HepG2 (cell line): Measurements from ENCODE around the gene TADA2B. TPM values are rescaled to one million over a fixed set of nuclear protein-coding genes. Genes with fewer than 3 reads are reported as not detected.

Experiments
- ATAC-seq: fragments of 200-7000 bp; cut with Tn5 transposase; 3 replicates; pipeline ENCODE4 v1.9.1; 2020; ENCODE audit warnings: mild to moderate bottlenecking, moderate library complexity
- BruUV-seq: library from RNA; stranded (reverse); fragments of 400-500 nt; replicated peaks from 2 replicates; lab custom pipeline; 2021; lab: Mats Ljungman, UMichigan
- CTCF ChIA-PET: fragments of 300-600 bp; formaldehyde crosslinking; extraction: SDS; loops from one replicate; lab custom pipeline; 2021; ENCODE audit warnings: low total read pairs, inconsistent platforms, low intra/inter-chr PET ratio; lab: Yijun Ruan, JAX
- POLR2A ChIA-PET: fragments of 350-600 bp; sonication (Branson Sonifier 250); formaldehyde crosslinking; loops from one replicate; lab custom pipeline; 2020; ENCODE audit warnings: antibody characterized with exemption, inconsistent platforms; lab: Yijun Ruan, JAX
- DNase-seq: peaks from one replicate; pipeline ENCODE4 v3.0.0-alpha.2; 2015; ENCODE audit warnings: low spot score
- FAIRE-seq: peaks from 3 replicates; lab custom pipeline; 2011; peaks lifted over from hg19 to GRCh38; lab: Jason Lieb, UNC
- H2AFZ ChIP-seq: one replicate; pipeline ENCODE4 v1.6.1; 2011; ENCODE audit warnings: low read length, inconsistent platforms
- H3K27ac ChIP-seq: fragments of 300-600 bp; 3 replicates; pipeline ENCODE4 v1.8.0; 2011; ENCODE audit warnings: mixed run types, mild to moderate bottlenecking, mixed read lengths, low read length, inconsistent platforms; ENCODE audit not compliant: insufficient read depth; ENCODE audit errors: extremely low read length
- H3K27me3 ChIP-seq, 2 experiments: fragments of 200-600 bp in 1 of 2; 2 replicates in 1 of 2; 3 replicates in 1 of 2; pipeline versions ENCODE4 v1.6.0 to v1.8.0; 2011; ENCODE audit warnings: low read length in 2 of 2, mild to moderate bottlenecking in 2 of 2, moderate library complexity in 2 of 2, inconsistent platforms in 1 of 2; ENCODE audit not compliant: insufficient read depth in 2 of 2, control insufficient read depth in 1 of 2
- H3K36me3 ChIP-seq, 2 experiments: fragments of 200-600 bp in 1 of 2; replicated peaks in 1 of 2; 2 replicates in 1 of 2; 3 replicates in 1 of 2; pipeline versions ENCODE4 v1.5.1 to v1.8.0; 2011; ENCODE audit warnings: low read length in 2 of 2, inconsistent platforms in 1 of 2; ENCODE audit not compliant: insufficient read depth in 2 of 2, control insufficient read depth in 1 of 2
- H3K4me1 ChIP-seq: 2 replicates; pipeline ENCODE4 v1.5.1; 2012; ENCODE audit warnings: low read length, inconsistent platforms; ENCODE audit not compliant: insufficient read depth
- H3K4me2 ChIP-seq: 2 replicates; pipeline ENCODE4 v1.6.0; 2011; ENCODE audit warnings: low read depth, low read length, inconsistent platforms
- H3K4me3 ChIP-seq, 3 experiments: fragments of 200-600 bp in 1 of 3; sonication (generic), shearing (Covaris generic) in 1 of 3; replicated peaks in 1 of 3; 2 replicates each; pipeline ENCODE4 v1.5.1; 2011 to 2016; ENCODE audit warnings: low read length in 3 of 3, inconsistent platforms in 2 of 3, low read depth in 2 of 3, mild to moderate bottlenecking in 2 of 3, control low read depth in 1 of 3, mixed read lengths in 1 of 3; ENCODE audit not compliant: insufficient read depth in 1 of 3
- H3K79me2 ChIP-seq: one replicate; pipeline ENCODE4 v1.6.1; 2011; ENCODE audit warnings: low read length, inconsistent platforms; ENCODE audit not compliant: insufficient read depth
- H3K9ac ChIP-seq: 2 replicates; pipeline ENCODE4 v1.6.0; 2011; ENCODE audit warnings: mild to moderate bottlenecking, low read depth, low read length, inconsistent platforms; ENCODE audit not compliant: insufficient read depth
- H3K9me3 ChIP-seq: 2 replicates; pipeline ENCODE4 v1.5.1; 2012; ENCODE audit warnings: mild to moderate bottlenecking, low read length
- H4K20me1 ChIP-seq: 2 replicates; pipeline ENCODE4 v1.6.0; 2011; ENCODE audit warnings: inconsistent platforms, mild to moderate bottlenecking, low read length, moderate library complexity; ENCODE audit not compliant: insufficient read depth
- CSRNP2 ChIP-seq: sonication (generic); formaldehyde crosslinking; conservative IDR thresholded peaks from 2 replicates; pipeline ENCODE4 v1.8.0; 2022; ENCODE audit warnings: low read depth, missing genetic modification reagents
- FIP1L1 ChIP-seq: fragments of 200-400 bp; formaldehyde crosslinking; IDR thresholded peaks from 2 replicates; pipeline ENCODE4 v1.6.1; 2018; ENCODE audit warnings: low read depth, mild to moderate bottlenecking, low read length, moderate library complexity, borderline replicate concordance; ENCODE audit not compliant: insufficient read depth
- KLF13 ChIP-seq: sonication (generic); formaldehyde crosslinking; IDR thresholded peaks from 2 replicates; pipeline ENCODE4 v1.4.0; 2020; ENCODE audit warnings: mild to moderate bottlenecking, missing genetic modification reagents
- MED13 ChIP-seq: sonication (generic); formaldehyde crosslinking; IDR thresholded peaks from 2 replicates; pipeline ENCODE4 v1.5.0; 2020; ENCODE audit warnings: missing genetic modification reagents
- NFATC3 ChIP-seq: sonication (generic); formaldehyde crosslinking; IDR thresholded peaks from 2 replicates; pipeline ENCODE4 v1.5.1; 2020; ENCODE audit warnings: mild to moderate bottlenecking, missing genetic modification reagents
- SIN3B ChIP-seq: fragments of 150-350 bp; IDR thresholded peaks from 2 replicates; pipeline ENCODE4 v1.6.1; 2014; ENCODE audit warnings: low read length
- TAF1 ChIP-seq: sonication (generic); formaldehyde crosslinking; IDR thresholded peaks from 2 replicates; pipeline ENCODE4 v1.4.0; 2020; ENCODE audit warnings: missing genetic modification reagents
- XBP1 ChIP-seq: sonication (generic); formaldehyde crosslinking; IDR thresholded peaks from 2 replicates; pipeline ENCODE4 v1.5.0; 2020; ENCODE audit warnings: missing genetic modification reagents
- ZKSCAN1 ChIP-seq: fragments of 150-350 bp; IDR thresholded peaks from 2 replicates; pipeline ENCODE4 v1.6.1; 2014; ENCODE audit warnings: low read length
- ZNF431 ChIP-seq: sonication (generic); formaldehyde crosslinking; IDR thresholded peaks from 2 replicates; pipeline ENCODE4 v1.9.0; 2022; ENCODE audit warnings: missing genetic modification reagents, low read depth, mild to moderate bottlenecking, borderline replicate concordance
- ZNF567 ChIP-seq: sonication (generic); formaldehyde crosslinking; IDR thresholded peaks from 2 replicates; pipeline ENCODE4 v1.8.1; 2023; ENCODE audit warnings: mild to moderate bottlenecking, missing genetic modification reagents, borderline replicate concordance
- ZNF598 ChIP-seq: sonication (generic); formaldehyde crosslinking; IDR thresholded peaks from 2 replicates; pipeline ENCODE4 v1.5.1; 2020; ENCODE audit warnings: mild to moderate bottlenecking, missing genetic modification reagents, borderline replicate concordance
- ZNF775 ChIP-seq: sonication (generic); formaldehyde crosslinking; IDR thresholded peaks from 2 replicates; pipeline ENCODE4 v1.4.0; 2020; ENCODE audit warnings: missing genetic modification reagents, mild to moderate bottlenecking, moderate library complexity, borderline replicate concordance
- WGBS: methylation state at CpG from one replicate; pipeline ENCODE4 v1.1.6; 2017; ENCODE audit warnings: low lambda C conversion rate; 5-methylcytosine and 5-hydroxymethylcytosine counted together
- in situ Hi-C: cut with HindIII; loops from 2 replicates; pipeline ENCODE4 v1.10.0; 2017; ENCODE audit warnings: low pct_unique_long_range_greater_than_20kb; ENCODE audit not compliant: extremely low pct_ligation_motif_present
- intact Hi-C: fragments of 100-400 bp; cut with micrococcal nuclease; formaldehyde crosslinking; loops from one replicate; pipeline ENCODE4 v1.10.0; 2022; ENCODE audit not compliant: unreplicated experiment
- polyA plus RNA-seq, 8 experiments: library from polyadenylated mRNA; depleted of rRNA in 3 of 8; stranded (reverse) in 7 of 8; unstranded in 1 of 8; fragments of >200 nt; fragmentation: Illumina TruSeq in 4 of 8; extraction: Trizol in 4 of 8; gene quantifications; 2 replicates each; pipeline versions ENCODE4 v1.2.1 to v1.2.3, GENCODE V29; 2011 to 2016; ENCODE audit warnings: low read depth in 4 of 8, missing spikeins in 1 of 8, mixed read lengths in 1 of 8; ENCODE audit not compliant: insufficient read depth in 1 of 8
- total RNA-seq, 5 experiments: library from RNA; depleted of rRNA; stranded (reverse); fragments of >200 nt; fragmentation: Illumina TruSeq; extraction: Trizol; gene quantifications; 2 replicates each; pipeline ENCODE4 v1.2.3, GENCODE V29; 2016; ENCODE audit warnings: low read depth in 1 of 5
- TF ChIP-seq, protein P1 (sequence below), 2 experiments: sonication (generic) in 1 of 2; formaldehyde crosslinking in 1 of 2; IDR thresholded peaks; 2 replicates each; pipeline versions ENCODE4 v1.4.0 to v1.6.1; 2016 to 2020; ENCODE audit warnings: borderline replicate concordance in 1 of 2, low read depth in 1 of 2, mild to moderate bottlenecking in 1 of 2, missing genetic modification reagents in 1 of 2
- TF ChIP-seq, protein P2 (sequence below): fragments of 450-650 bp; IDR thresholded peaks from 2 replicates; pipeline ENCODE4 v1.6.1; 2017

The TADA2B gene
- total and polyA plus RNA-seq, 2 of the 13 experiments (the other 11 are each of a cell fraction or from before 2014, with no cell fraction given), result 4.6 to 8.9 TPM

GRCh38 chr4:7003176-7003878 lies 39.8 kb upstream of the TADA2B start:
- BruUV-seq, result no TSS peak
- Histone ChIP-seq H3K36me3 (peaks cover 39 to 74% of the 10 kb centered on the region in 2 experiments), H4K20me1 (peaks cover 6% of the 10 kb centered on the region; the same call in 1 of the 2 replicates), H3K4me1 (peaks cover 21% of the 10 kb centered on the region), H3K4me3 (no peak overlapping the region), H3K9ac (no peak overlapping the region), H3K4me2 (no peak overlapping the region), H2AFZ (no peak overlapping the region), H3K79me2 (peaks cover 5% of the 10 kb centered on the region), H3K9me3 (no peaks in the 10 kb centered on the region), H3K27me3 (no peaks in the 10 kb centered on the region), H3K27ac (no peak overlapping the region)
- WGBS, result 88% methylated on average over 11 of the region's 11 CpGs
- TF ChIP-seq ZNF775 (CRISPR knock-in tag) (no peak), SIN3B (no peak), TAF1 (CRISPR knock-in tag) (no peak), ZKSCAN1 (no peak), ZNF598 (CRISPR knock-in tag) (no peak), XBP1 (CRISPR knock-in tag) (no peak), FIP1L1 (no peak), CSRNP2 (CRISPR knock-in tag) (no peak), MED13 (CRISPR knock-in tag) (no peak), ZNF431 (CRISPR knock-in tag) (no peak), ZNF567 (no peak), NFATC3 (CRISPR knock-in tag) (no peak), KLF13 (CRISPR knock-in tag) (no peak)
- TF ChIP-seq, protein P1, sequence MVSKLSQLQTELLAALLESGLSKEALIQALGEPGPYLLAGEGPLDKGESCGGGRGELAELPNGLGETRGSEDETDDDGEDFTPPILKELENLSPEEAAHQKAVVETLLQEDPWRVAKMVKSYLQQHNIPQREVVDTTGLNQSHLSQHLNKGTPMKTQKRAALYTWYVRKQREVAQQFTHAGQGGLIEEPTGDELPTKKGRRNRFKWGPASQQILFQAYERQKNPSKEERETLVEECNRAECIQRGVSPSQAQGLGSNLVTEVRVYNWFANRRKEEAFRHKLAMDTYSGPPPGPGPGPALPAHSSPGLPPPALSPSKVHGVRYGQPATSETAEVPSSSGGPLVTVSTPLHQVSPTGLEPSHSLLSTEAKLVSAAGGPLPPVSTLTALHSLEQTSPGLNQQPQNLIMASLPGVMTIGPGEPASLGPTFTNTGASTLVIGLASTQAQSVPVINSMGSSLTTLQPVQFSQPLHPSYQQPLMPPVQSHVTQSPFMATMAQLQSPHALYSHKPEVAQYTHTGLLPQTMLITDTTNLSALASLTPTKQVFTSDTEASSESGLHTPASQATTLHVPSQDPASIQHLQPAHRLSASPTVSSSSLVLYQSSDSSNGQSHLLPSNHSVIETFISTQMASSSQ (IDR thresholded peaks at IDR 0.05; ENCODE audit: low read depth), result no peak
- TF ChIP-seq, protein P1 (CRISPR knock-in tag; IDR thresholded peaks at IDR 0.05; ENCODE audit: borderline replicate concordance), result no peak
- TF ChIP-seq, protein P2, sequence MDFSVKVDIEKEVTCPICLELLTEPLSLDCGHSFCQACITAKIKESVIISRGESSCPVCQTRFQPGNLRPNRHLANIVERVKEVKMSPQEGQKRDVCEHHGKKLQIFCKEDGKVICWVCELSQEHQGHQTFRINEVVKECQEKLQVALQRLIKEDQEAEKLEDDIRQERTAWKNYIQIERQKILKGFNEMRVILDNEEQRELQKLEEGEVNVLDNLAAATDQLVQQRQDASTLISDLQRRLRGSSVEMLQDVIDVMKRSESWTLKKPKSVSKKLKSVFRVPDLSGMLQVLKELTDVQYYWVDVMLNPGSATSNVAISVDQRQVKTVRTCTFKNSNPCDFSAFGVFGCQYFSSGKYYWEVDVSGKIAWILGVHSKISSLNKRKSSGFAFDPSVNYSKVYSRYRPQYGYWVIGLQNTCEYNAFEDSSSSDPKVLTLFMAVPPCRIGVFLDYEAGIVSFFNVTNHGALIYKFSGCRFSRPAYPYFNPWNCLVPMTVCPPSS, result no peak
- FAIRE-seq, result no peak
- ChIA-PET CTCF (no interaction called here), POLR2A (interaction anchor here (1.1 kb wide), 1 partner anchor 16 kb away, joined by 3 read pairs; no protein-coding TSS in a partner anchor)
- no peak for DNase-seq
- intact Hi-C loops, result no loop called here
- no peak for ATAC-seq
- in situ Hi-C loops, result no loop called here
